HUDEP-2 (cell line): ENCODE data around the gene ATP6V0A4.
"Not testable (repeated sequence)": the region's sequence is repeated elsewhere in the genome, so short reads cannot be mapped to it uniquely, and the experiment has no call there.

Experiments
- DNase-seq, 76 experiments: peaks; one replicate each; lab custom pipeline; 2025; ENCODE audit not compliant: unreplicated experiment in 76 of 76; lab: John Stamatoyannopoulos, UW

The ATP6V0A4 gene

DNA sequence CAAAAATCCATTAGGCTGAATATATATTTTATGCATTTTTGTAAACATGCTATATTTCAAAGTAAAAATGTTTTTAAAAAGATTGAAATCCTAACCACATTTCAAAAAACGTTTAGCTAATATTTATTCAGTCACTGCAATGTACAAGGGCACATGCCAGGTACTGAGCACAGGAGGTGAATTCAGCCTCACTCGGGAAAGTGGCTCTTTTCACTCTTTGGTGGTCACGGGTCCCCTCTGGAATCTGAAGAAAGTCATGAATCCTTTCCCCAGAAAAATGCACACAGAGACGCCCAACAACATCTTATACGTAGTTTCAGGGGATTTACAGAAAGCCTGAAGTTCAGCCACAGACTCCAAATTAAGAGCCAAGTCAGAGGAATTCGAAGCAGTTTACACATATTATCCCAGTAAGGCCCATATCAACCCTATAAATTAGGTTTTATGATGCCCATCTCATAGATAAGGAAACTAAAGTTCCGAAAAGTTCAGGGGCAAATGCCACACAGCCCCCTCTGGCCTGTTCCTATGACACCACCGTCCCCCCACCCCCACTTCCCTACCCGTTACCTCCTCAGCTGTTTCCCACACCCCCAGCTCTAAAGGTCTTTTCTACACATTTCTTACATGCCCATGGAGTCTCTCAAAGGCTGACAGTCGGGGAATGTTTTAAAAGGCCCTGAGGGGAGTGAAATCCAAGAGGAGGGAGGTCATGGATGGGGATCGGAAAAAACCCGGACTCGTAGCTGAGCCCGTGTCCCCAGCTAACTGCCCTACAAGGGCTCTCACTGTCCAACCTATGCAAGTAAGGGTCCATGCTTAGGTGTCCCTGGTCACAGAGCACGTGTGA lies 87.2 kb downstream of the ATP6V0A4 start:
- DNase-seq, result no peak

DNA sequence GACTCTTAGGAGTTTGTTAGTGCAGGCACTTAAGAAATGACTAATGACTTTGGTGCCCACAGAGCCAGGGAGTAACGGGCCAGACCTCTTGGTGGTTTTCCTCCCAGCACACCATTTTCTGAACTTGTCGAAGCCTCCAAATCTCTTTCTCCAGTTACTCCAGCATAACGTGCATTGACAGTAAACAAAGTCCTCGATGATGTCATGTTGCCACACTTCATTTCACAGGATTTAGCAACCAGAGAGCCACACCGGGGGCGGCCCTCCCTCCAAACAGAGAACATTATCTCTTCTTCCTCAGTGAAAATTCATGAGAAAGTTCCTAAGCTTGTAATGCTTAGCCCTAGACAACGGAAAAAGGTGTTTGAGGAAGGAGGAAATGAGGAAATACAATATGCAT lies 92.8 kb downstream of the ATP6V0A4 start:
- no peak for DNase-seq

DNA sequence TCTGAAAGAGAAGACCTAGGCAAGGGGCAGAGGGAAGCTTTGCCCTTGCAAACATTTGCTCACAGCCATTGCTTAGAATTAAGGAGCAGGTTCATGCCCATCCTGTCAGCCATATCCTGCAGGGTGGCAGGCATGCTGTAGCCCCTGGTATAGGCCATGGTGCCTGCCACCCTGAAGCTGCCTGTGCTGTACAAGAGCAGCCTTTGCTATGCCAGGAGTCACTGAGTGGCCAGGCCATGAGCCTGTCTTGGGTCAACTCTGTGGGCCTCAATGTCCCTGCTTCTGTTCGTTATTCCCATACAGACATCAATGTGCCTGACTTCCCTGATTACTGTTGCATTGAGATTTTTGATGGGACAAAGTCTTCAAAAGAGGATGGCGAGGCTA lies 96.5 kb downstream of the ATP6V0A4 start:
- DNase-seq, result no peak

DNA sequence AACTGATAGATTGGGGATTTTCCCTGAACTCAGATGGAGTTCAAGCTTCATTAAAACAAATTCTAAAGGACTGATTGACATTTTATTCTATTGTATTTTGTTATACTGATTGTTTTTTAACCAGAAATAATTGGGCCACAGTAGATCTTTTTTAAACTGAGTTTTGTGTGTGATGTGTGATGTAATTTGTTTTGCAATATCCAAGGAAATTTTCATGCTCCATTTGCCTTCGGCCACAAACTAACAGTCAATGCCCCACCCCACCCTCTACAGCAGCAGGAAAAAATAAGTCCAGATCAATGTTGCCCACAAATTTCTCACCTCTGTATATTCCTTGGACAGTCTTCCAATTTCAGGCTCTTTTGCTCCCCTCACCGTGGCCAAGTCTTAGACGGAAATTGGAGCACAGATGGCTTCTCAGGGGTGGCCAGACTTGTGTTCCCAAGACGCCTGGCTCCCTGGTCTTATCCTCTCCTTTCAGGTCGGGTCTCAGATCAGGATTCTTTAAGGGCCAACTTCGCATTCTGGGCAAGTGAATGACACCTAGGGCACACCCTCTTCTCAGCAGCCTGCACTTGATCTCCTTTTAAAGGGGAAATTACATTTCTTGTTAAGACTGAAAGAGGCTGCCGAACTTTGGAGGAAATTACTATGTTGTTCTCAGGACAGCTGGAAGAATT lies 97.0 kb downstream of the ATP6V0A4 start, which contains the start of gene SVOPL:
Gene SVOPL, minus strand, starts transcription at position 506 of the 680 bp plus-strand sequence. CDS start 22,317 bp downstream, outside the sequence.
- DNase-seq, result no peak

DNA sequence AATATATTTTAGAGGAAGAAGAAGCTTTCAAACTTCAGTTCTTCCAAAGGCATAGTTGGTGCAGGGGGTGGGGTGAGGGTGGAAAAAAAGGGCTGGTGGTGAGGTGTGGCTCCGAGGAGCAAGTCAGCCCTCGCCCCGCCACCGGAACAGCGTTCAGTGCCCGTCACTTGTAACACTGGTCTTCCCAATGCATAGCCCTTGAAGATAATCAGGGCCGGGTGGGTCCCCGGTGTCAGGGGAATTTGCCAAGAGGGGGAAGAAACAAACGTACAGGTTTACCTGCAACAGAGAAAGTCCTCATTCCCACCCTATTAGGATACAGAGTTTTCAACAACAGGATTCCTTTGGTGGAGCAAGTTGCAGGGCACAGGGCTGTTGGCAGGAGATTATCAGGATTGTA lies 98.3 kb downstream of the ATP6V0A4 start:
- DNase-seq, result no peak

DNA sequence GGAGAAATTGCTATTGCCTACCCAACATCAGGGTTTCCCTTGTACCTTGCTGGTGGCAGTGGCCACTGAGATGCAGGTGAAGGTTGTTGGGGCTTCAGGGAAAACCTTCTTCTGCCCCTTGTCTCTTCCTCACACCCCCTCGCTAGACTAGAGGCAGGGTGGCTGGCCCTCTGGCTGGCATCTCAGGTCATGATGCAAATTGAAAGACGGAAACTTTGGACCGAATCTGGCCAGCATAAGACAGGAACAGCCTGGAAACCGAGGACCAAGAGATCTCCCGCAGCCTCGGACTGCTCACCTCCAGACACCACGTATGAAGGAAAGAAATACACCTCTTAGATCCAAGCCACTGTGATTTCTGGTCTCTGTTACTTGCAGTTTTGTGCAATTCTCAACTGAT lies 99.7 kb downstream of the ATP6V0A4 start:
- DNase-seq, result no peak

DNA sequence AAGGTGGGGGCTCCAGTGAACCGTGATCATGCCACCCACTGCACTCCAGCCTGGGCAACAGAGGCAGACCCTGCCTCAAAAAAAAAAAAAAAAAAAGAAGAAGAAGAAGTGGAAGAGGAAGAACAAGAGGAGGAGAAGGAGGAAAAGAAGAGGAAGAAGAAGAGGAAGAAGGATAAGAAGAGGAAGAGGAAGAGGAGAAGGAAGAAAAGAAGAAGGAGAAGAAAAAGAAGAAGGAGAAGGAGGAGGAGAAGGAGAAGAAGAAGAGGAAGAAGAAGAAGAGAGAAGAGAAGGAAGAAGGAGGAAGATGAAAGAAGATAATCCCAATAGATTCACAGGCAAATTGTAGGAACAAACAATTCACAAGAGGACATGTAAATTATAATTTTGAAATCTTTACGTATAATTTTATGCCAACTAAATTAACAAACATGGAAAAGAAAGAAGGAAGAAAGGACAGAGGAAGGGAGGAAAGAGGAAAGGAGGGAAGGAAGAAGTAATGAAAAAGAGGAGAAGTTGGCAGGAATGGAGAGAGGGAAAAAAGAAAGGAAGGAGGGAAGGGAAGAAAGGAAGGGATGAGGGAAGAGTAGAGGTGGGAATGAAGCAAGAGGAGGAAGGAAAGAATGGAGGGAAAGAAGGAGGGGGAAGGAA lies 100.3 kb downstream of the ATP6V0A4 start:
- DNase-seq, result no peak

DNA sequence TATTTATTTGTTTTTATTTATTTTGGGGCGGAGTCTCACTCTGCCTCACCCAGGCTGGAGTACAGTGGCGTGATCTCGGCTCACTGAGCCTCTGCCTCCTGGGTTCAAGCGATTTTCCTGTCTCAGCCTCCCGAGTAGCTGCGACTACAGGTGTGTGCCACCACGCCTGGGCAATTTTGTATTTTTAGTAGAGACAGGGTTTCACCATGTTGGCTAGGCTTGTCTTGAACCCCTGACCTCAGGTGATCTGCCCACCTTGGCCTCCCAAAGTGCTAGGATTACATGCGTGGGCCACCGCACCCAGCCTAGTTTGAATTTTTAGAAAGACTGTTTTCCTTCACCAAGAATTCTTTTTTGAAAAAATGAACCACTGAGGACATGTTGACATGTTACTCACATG lies 102.2 kb downstream of the ATP6V0A4 start:
- DNase-seq, result not testable (repeated sequence)

DNA sequence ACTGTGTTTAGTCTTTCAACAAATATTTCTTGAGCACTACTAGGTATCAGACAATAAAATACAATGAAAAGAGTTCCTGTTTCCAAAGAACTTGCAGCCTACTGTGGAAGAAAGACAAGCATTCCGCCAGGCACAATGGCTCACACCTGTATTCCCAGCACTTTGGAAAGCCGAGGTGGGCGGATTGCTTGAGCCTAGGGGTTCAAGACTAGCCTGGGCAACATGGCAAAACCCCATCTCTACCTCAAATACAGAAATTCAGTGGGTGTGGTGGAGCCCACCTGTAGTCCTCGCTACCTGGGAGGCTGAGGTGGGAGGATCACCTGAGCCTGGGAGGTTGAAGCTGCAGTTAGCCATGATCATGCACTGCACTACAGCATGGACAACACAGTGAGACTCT lies 102.9 kb downstream of the ATP6V0A4 start:
- no peak for DNase-seq

DNA sequence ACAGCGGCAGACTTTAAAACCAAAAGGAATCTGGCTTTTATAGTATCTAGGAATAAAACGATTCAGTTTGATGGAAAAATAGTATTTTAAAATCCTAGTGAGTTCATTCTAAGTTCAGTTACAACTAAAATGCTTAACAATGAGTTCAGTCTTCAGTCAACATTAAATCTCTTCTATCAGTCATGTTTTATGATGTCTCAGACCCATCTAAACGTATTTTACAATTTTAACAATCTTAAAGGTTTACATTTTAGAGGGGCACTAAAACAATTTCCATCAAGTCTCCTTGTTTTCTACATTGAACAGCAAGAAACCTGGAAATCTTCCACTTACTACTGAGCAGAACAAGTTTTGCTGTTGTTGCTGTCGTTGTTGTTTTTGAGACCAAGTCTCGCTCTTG lies 106.8 kb downstream of the ATP6V0A4 start:
- no peak for DNase-seq

DNA sequence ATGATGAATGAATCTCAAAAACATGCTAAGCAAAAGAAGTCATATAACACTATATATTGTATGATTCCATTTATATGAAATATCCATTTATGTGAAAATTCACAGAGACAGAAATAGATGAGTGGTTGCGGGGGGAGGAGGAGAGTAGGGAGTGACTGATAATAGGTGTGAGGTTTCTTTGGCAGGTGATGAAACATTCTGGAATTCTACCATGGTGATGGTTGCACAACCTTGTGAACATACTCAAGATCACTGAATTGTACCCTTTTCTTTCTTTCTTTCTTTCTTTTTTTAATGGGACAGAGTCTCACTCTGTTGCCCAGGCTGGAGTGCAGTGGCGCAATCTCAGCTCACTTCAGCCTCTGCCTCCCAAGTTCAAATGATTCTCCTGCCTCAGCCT lies 107.5 kb downstream of the ATP6V0A4 start:
- DNase-seq, result no peak

DNA sequence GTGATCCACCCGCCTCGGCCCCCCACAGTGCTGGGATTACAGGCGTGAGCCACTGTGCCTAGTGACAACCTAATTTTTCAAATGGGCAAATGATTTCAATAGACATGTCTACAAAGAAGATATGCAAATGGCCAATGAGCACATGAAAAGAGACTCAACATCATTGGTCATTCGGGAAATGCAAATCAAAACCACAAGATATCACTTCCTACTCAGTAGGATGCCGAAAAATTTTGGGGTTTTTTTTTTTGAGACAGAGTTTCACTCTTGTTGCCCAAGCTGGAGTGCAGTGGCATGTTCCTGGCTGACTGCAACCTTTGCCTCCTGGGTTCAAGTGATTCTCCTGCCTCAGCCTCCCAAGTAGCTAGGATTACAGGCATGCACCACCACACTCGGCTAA lies 110.0 kb downstream of the ATP6V0A4 start:
- not testable (repeated sequence) for DNase-seq

DNA sequence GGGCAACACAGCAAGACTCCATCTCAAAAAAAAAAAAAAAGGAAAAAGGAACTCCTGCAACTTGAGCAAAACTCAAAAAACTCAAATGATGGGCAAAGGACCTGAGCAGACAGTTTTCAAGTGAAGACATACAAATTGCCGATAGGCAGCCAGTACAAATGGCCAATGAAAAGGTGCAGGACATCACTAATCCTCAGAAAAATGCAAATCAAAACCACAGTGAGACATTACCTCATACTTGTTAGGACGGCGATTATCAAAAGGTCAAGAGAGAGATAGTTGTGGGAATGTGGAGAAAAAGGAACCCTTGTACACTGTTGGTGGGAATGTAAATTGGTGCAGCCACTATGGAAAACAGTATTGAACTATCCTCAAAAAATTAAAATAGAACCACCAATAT lies 113.7 kb downstream of the ATP6V0A4 start:
- DNase-seq, result no peak

DNA sequence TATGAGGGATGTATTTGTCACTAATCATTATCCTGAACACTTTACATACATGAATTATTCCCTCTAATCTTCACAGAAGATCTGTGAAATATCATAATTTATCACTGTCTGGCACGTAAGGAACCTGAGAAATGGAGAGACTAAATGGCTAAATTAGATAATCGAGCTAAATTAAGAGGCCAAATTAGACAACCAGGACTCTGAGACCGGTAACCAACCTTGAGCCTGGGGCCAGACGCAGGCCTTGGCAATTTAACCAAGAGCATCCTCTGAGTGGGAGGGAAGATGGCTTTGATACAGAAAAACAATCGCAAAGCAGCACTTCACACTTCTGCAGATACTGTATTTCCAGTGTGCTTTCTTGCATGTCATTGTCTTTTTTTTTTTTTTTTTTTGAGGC lies 118.2 kb downstream of the ATP6V0A4 start:
- peak in 1 of 76 experiments; percentile 2 for DNase-seq

DNA sequence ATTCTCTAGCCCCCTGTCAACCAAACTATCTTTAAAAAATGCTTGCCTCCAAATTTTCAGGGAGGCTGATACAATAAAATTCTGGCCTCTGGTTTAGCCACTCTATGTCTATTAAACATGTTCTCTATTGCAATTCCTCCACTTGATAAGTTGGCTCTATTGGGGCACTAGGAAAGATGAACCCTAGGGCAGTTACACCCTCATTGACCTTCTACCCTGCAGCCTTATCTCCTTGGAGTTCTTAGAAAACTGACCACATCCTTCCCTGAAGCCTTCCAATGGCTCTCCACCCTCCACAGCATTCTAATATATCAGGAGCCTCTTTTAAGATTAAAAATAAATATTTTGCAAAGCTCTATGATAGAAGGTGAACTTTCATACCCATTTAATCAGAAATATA lies 127.4 kb downstream of the ATP6V0A4 start:
- DNase-seq, result peak in 2 of 76 experiments; percentile 3 to 30

DNA sequence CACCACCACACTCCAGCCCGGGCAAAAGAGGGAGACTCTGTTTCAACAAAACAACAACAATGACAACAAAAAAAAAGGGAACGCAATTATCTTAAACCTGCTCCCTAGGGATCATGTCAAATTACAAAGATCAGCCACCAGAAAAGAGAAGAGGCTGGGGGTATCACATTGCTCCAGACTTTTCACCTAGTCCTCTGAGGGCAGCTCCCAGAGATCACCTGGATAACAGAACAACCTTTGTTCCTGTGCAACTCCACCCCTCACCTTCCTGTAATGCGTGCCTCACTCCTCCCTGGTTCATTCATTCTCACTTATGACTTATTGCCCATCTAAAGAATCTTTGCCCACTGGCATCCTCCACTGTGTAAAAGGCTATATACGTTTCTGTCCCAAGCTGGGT lies 128.6 kb downstream of the ATP6V0A4 start:
- DNase-seq, result no peak

DNA sequence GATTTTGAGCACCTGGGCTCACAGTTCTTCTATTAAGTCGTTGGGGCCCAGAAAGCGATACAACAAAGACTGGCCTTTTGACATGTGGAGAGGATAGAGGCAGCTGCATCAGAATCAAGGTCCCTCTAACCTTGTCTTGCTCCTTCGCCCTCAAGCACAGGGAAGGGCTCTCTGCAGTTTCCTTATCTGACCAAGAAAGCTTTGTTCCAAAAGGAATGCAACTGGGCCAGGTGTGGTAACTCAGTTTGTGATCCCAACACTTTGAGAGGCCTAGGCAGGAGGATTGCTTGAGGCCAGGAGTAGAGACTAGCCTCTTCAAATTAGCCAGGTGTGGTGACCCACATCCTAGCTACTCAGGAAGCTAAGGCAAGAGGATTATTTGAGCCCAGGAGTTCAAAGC lies 129.1 kb downstream of the ATP6V0A4 start:
- no peak for DNase-seq

DNA sequence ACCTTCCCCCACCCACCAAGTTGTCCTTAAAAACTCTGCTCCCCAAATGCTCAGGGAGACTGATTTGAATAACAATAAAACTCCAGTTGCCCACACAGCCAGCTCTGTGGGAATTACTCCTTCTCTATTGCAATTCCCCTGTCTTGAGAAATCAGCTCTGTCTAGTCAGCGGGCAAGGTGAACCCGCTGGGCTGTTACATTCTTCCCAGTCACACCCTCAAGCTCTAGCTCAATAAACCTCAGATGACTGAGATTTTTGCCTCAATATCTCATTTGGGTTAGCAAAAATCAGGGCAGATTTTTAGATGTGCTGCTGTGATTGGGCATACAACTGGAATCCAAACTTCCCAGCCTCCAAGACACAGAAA lies 129.8 kb downstream of the ATP6V0A4 start:
- no peak for DNase-seq

DNA sequence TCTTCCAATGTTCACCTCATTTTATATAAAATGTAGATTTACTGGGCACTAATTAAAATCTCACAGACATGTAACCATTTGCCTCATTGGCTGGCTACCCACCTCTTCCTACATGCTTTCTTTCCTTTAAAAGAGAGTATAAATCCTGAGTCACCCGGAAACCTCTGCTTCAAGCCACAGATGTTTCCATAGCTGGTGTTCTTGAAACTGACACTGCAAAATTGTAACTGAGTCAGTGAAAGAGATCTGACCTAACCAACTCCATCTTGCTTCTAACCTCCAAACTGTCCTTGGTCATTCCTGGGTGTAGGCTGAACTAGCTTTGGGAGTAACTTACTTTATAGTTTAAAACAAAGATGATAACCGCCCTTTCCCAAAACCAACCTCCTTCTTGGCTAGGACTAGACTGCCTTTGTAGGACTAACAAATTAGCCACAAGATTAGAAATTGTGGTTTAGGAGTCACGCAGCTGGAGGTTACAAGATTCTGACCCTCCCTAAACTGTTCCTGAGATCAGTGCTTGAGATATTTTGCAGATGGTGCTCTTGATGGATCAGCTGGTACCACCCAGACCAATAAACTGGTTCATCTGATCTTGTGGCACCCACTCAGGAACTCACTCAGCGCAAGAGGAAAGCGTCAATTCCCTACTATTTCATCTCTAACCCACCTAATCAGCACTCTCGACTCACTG lies 130.3 kb downstream of the ATP6V0A4 start:
- peak in 3 of 76 experiments; percentile 7 to 33 (median 25) for DNase-seq

DNA sequence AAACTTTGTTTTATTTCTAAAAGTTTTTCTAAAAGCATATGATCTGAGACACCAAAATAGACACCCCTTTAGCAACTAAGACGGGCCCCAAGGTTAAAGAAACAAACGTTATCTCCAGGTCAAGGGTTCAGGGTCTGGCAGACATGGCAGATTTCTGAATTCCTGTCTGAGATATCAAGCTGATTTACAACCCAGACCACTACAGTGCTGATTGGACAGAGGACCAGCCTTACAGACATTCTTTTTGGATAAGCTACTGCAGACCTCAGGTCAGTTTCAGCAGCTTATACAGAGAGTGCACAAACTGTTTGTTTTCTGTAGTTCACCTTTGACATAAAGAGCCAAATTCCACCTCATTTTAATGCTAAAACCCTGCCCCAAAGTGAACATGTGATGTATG lies 131.6 kb downstream of the ATP6V0A4 start:
- DNase-seq, result no peak

DNA sequence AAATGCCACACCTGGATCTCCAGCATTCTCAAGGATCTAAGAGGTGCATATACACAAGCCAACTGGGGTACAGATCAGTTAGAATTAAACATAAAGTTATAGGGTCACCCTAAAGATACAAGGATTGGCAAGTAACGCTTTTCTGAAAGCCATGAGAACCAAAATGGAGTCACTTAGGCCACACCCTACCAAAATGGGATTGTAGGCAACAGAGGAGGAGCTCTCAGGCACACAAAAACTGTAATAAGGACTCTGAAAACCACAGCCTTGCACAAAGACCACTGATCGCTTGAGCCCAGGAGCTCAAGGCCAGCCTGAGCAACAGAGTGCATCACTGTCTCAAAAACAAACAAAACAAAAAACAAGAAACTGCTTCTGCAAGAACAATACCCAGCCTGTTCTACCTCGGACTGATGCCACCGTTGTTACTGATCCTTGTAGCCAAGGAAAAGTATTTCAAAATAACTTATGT lies 132.3 kb downstream of the ATP6V0A4 start:
- DNase-seq, result no peak
